Stimulated activated CD4-positive, alpha-beta T cell treated with anti-CD3 and anti-CD28 coated beads, TNF-alpha, amount 100 ng/mL, for 24 hours (primary cell): ENCODE results near the gene DDIT4L.
"Not testable (repeated sequence)": the region's sequence is repeated elsewhere in the genome, so short reads cannot be mapped to it uniquely, and the experiment has no call there.

Source experiments
- DNase-seq, 3 experiments: peaks; one replicate each; pipeline ENCODE4 v3.0.0-alpha.2; 2020; ENCODE audit warnings: low read depth in 3 of 3

DDIT4L gene

GRCh38 chr4:100166297-100167039, 23.8 kb downstream of the DDIT4L start:
- DNase-seq = no peak

DNA sequence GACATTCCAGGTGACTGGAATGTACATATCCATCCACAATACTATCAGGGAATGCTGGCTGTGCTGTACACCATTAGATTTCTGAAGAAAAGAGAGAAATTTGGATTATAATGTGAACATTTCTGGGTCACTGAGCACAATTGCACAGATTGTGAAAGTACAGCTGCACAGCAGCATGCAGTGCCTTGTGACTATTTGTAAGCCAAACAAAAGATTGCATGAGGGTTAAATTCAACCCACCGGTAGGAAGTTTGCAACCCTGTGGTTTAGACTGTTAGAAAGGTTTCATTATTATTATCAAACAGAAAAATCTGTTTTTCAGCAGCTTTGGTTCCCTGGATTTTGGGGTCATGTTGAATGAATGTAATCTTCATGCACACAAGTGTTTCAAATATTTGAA, 24.5 kb downstream of the DDIT4L start:
- no peak for DNase-seq

DNA sequence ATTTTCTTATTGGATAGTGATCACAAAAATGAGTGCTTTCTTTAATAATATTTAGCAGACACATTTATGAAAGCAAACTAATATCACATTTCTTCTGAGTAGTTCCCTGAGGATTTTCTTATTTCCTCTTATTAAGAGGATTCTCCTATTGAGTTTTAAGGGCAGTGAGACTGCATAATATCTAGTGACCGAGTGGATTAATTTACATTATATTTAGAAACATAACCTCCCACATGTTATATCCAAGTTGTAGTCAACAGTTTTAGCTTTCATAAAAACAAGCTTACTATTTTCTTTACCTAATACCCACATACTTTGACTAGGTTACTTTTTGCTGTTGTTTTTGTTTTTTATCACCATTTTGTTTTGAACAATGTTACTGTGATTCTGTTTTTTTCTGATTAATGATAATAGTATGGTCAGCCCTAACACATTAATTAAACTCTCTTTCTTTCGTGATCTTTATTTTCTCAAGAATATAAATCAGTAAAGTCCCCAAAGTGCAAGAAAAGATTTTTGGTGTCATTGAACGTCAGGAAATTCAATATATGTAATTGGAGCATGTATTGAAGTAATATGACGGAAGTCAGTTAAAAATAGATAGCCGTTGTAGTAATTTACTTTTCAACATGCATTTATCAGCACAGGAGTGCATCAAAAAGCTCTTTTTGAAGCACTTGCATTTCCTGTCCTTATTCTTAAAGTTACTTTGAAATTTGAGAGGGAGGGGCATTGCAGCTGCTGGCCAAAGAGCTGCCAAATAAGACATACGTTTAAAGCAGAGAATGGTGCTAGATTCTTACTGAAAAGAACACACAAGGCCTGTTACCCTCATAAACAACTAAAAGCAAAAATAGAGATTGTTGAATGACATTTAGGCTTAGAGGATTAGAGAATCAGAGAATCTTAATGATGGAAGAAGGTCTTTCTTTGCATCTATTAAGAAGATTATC, 25.2 kb downstream of the DDIT4L start:
- DNase-seq = no peak

- no peak for DNase-seq
These were observed 28.1 kb downstream of the DDIT4L start for GRCh38 chr4:100162027-100162685.

DNA sequence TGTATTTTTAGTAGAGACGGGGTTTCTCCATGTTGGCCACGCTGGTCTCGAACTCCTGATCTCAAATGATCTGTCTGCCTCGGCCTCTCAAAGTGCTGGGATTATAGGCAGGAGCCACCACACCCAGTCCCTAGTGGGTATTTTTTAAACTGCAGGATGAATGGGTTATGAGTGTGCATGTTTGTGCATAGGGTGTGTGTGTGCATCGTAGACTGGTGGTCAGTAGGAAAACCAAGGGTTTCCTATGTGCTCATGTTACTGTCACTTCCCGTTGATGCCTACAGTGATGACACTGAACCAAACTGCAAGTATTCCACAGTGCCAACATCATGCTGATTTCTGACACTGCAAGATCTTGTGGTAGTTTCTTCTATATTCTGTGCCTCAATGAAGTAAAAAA, 41.1 kb downstream of the DDIT4L start:
- DNase-seq = no peak

DNA sequence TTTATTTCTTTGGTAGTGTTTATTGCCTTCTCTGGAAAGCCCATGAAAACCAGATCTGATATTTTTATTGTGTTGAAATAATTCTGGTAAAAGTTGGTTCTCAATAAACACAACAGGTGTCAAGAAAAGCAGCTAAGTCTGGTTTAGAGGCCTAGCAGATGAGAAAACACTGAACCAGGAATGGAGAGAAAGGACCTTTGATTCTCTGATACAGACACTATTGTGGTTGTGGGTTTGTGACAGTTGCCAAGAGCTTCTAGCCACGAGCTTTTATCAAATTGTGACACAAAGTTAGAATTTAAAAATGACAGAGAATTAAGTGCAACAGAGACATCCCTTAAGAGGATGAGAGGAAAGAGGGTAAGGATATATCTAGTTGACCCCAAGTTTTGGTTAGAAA, 42.6 kb downstream of the DDIT4L start:
- no peak for DNase-seq

DNA sequence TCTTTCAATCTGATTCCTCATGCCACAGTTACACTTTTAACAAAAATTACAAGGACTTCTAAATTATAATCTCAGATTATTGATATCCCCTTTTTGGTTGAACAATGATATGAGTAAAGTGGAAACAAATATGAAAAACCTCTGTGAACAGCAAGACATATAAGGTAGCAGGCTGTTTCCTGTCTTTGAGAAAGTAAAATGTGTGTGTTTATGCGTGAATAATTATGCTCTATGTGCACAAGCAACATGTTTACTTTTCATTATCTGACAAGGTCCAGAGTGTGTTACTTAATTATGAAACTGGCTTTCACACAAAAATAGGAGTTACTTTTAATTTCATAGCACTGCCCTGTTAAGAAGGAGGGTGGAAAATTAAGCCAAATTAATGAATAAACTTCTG, 43.1 kb downstream of the DDIT4L start:
- DNase-seq = no peak

GRCh38 chr4:100146756-100147155, 43.5 kb downstream of the DDIT4L start:
- no peak for DNase-seq

- not testable (repeated sequence) for DNase-seq
These were observed 52.9 kb downstream of the DDIT4L start for GRCh38 chr4:100137320-100137719.
